ENCODE results near the gene NSG2. TPM values are rescaled to one million over a fixed set of nuclear protein-coding genes. Genes with fewer than 3 reads are reported as not detected.

Gene NSG2
- total RNA-seq, 4 donors from 2014 or later: 3.4 to 5.4 (median 3.9) TPM

- no peak for DNase-seq (ENCODE audit: extremely low spot score)
- Histone ChIP-seq H3K27me3 (no peaks in the 10 kb centered on the region), H3K27ac (replicated peaks in 1 of 4) (no peak overlapping the region), H3K36me3 (no peaks in the 10 kb centered on the region), H3K4me3 (no peak overlapping the region), H3K4me1 (peaks cover 0 to 11% (median 2%) of the 10 kb centered on the region in 4 donors), H3K9me3 (no peaks in the 10 kb centered on the region)
- 60% methylated on average over 4 of the region's 5 CpGs for WGBS
- TF ChIP-seq, protein P1, sequence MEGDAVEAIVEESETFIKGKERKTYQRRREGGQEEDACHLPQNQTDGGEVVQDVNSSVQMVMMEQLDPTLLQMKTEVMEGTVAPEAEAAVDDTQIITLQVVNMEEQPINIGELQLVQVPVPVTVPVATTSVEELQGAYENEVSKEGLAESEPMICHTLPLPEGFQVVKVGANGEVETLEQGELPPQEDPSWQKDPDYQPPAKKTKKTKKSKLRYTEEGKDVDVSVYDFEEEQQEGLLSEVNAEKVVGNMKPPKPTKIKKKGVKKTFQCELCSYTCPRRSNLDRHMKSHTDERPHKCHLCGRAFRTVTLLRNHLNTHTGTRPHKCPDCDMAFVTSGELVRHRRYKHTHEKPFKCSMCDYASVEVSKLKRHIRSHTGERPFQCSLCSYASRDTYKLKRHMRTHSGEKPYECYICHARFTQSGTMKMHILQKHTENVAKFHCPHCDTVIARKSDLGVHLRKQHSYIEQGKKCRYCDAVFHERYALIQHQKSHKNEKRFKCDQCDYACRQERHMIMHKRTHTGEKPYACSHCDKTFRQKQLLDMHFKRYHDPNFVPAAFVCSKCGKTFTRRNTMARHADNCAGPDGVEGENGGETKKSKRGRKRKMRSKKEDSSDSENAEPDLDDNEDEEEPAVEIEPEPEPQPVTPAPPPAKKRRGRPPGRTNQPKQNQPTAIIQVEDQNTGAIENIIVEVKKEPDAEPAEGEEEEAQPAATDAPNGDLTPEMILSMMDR (IDR thresholded peaks at IDR 0.05): no peak
- TF ChIP-seq POLR2AphosphoS5 (IDR thresholded peaks at IDR 0.05): no peak
- no peak for TF ChIP-seq EP300 (IDR thresholded peaks at IDR 0.05)
- no peak for TF ChIP-seq POLR2A (IDR thresholded peaks at IDR 0.05; ENCODE audit: low read depth)
- intact Hi-C loops (cut with DNase I): no loop called here
These were observed 95.0 kb downstream of the NSG2 start for GRCh38 chr5:174140452-174141020.

- WGBS: 71% methylated on average over 6 of the region's 6 CpGs
- Histone ChIP-seq H3K4me1 (peaks cover 0 to 11% (median 2%) of the 10 kb centered on the region in 4 donors), H3K9me3 (no peaks in the 10 kb centered on the region), H3K27me3 (no peaks in the 10 kb centered on the region), H3K27ac (replicated peaks in 1 of 4) (no peak overlapping the region), H3K36me3 (no peaks in the 10 kb centered on the region), H3K4me3 (no peak overlapping the region)
- TF ChIP-seq, protein P1 (IDR thresholded peaks at IDR 0.05): no peak
- TF ChIP-seq POLR2A (IDR thresholded peaks at IDR 0.05; ENCODE audit: low read depth) (no peak), POLR2AphosphoS5 (IDR thresholded peaks at IDR 0.05) (no peak), EP300 (IDR thresholded peaks at IDR 0.05) (no peak)
- DNase-seq (ENCODE audit: extremely low spot score): no peak
- intact Hi-C loops (cut with DNase I): no loop called here
These were observed 95.9 kb downstream of the NSG2 start for GRCh38 chr5:174141398-174141797.

GRCh38 chr5:174145091-174145490, 99.6 kb downstream of the NSG2 start:
- Histone ChIP-seq H3K27me3 (no peaks in the 10 kb centered on the region), H3K36me3 (no peaks in the 10 kb centered on the region), H3K27ac (replicated peaks in 1 of 4) (no peak overlapping the region), H3K4me1 (peaks cover 0 to 2% (median under 1%) of the 10 kb centered on the region in 4 donors), H3K4me3 (no peak overlapping the region), H3K9me3 (no peaks in the 10 kb centered on the region)
- WGBS: 71% methylated on average over 2 of the region's 2 CpGs
- DNase-seq (ENCODE audit: extremely low spot score): no peak
- intact Hi-C loops (cut with DNase I): no loop called here
- no peak for TF ChIP-seq EP300 (IDR thresholded peaks at IDR 0.05)
- TF ChIP-seq, protein P1 (IDR thresholded peaks at IDR 0.05): no peak
- TF ChIP-seq POLR2A (IDR thresholded peaks at IDR 0.05; ENCODE audit: low read depth): no peak
- TF ChIP-seq POLR2AphosphoS5 (IDR thresholded peaks at IDR 0.05): no peak

- intact Hi-C loops (cut with DNase I): no loop called here
These were observed 100.3 kb downstream of the NSG2 start for GRCh38 chr5:174145821-174146220.

More at GRCh38 chr5:174145821-174146220, 100.3 kb downstream of the NSG2 start:
- WGBS: 55% methylated on average over 3 of the region's 5 CpGs
- Histone ChIP-seq H3K4me3 (no peak overlapping the region), H3K4me1 (no peaks in the 10 kb centered on the region), H3K36me3 (no peaks in the 10 kb centered on the region), H3K9me3 (no peaks in the 10 kb centered on the region), H3K27ac (replicated peaks in 1 of 4) (no peak overlapping the region), H3K27me3 (peaks cover 0 to 6% (median 0%) of the 10 kb centered on the region in 4 donors)
- peak; percentile 62 for DNase-seq (ENCODE audit: extremely low spot score)
- TF ChIP-seq POLR2A (IDR thresholded peaks at IDR 0.05; ENCODE audit: low read depth): no peak
- TF ChIP-seq, protein P1 (IDR thresholded peaks at IDR 0.05): no peak
- no peak for TF ChIP-seq EP300 (IDR thresholded peaks at IDR 0.05)

All from esophagus muscularis mucosa (tissue), 4 donors.